Epithelial cell of prostate (primary cell): ENCODE measurements around the gene TLE7.

ENCODE experiments used
- DNase-seq: peaks from one replicate; pipeline ENCODE4 v3.0.0-alpha.2; 2011; ENCODE audit warnings: low read depth, low spot score
- H3K27ac ChIP-seq: fragments of 450-650 bp; 2 replicates; pipeline ENCODE4 v1.5.1; 2017; ENCODE audit warnings: mild to moderate bottlenecking

Gene TLE7

GRCh38 chr16:71453036-71453435, 11.2 kb upstream of the TLE7 start:
- H3K27ac ChIP-seq: no peak overlapping the region
- DNase-seq: no peak

- DNase-seq: no peak
- H3K27ac ChIP-seq: no peak overlapping the region
These were observed 7.2 kb upstream of the TLE7 start for GRCh38 chr16:71449020-71449419.

- no peak overlapping the region for H3K27ac ChIP-seq
- no peak for DNase-seq
These were observed 6.5 kb upstream of the TLE7 start for GRCh38 chr16:71448274-71448866.

- H3K27ac ChIP-seq: no peak overlapping the region
- no peak for DNase-seq
These were observed 1.9 kb upstream of the TLE7 start for GRCh38 chr16:71443714-71444113.

- no peak overlapping the region for H3K27ac ChIP-seq
- no peak for DNase-seq
These were observed 355 bp downstream of the TLE7 start for GRCh38 chr16:71441348-71442050.

GRCh38 chr16:71440669-71441347, 1.0 kb downstream of the TLE7 start:
- no peak for DNase-seq
- H3K27ac ChIP-seq: no peak overlapping the region

GRCh38 chr16:71439523-71439922, 2.3 kb downstream of the TLE7 start:
- no peak overlapping the region for H3K27ac ChIP-seq
- no peak for DNase-seq

- H3K27ac ChIP-seq: no peak overlapping the region
- no peak for DNase-seq
These were observed 5.4 kb downstream of the TLE7 start for GRCh38 chr16:71436473-71436872.

GRCh38 chr16:71432906-71433305, 8.9 kb downstream of the TLE7 start:
- DNase-seq: no peak
- no peak overlapping the region for H3K27ac ChIP-seq

GRCh38 chr16:71431991-71432390, 9.9 kb downstream of the TLE7 start:
- no peak overlapping the region for H3K27ac ChIP-seq
- DNase-seq: no peak

GRCh38 chr16:71431176-71431575, 10.7 kb downstream of the TLE7 start:
- H3K27ac ChIP-seq: no peak overlapping the region
- no peak for DNase-seq

GRCh38 chr16:71430744-71431143, 11.1 kb downstream of the TLE7 start:
- DNase-seq: no peak
- no peak overlapping the region for H3K27ac ChIP-seq

- DNase-seq: no peak
- H3K27ac ChIP-seq: no peak overlapping the region
These were observed 12.3 kb downstream of the TLE7 start for GRCh38 chr16:71429581-71429980.

GRCh38 chr16:71428883-71429282, 13.0 kb downstream of the TLE7 start:
- H3K27ac ChIP-seq: no peak overlapping the region
- DNase-seq: no peak

GRCh38 chr16:71428385-71428784, 13.5 kb downstream of the TLE7 start:
- DNase-seq: no peak

GRCh38 chr16:71426880-71427615, 14.8 kb downstream of the TLE7 start:
- H3K27ac ChIP-seq: peak overlapping the region; percentile 6
- DNase-seq: no peak

More at GRCh38 chr16:71428385-71428784, 13.5 kb downstream of the TLE7 start:
- no peak overlapping the region for H3K27ac ChIP-seq

GRCh38 chr16:71426069-71426879, 15.6 kb downstream of the TLE7 start:
- DNase-seq: peak; percentile 92
- peak overlapping the region; percentile 6 for H3K27ac ChIP-seq

- no peak overlapping the region for H3K27ac ChIP-seq
- DNase-seq: no peak
These were observed 16.1 kb downstream of the TLE7 start for GRCh38 chr16:71425746-71426068.

GRCh38 chr16:71424626-71425025, 17.2 kb downstream of the TLE7 start:
- no peak for DNase-seq

GRCh38 chr16:71423865-71424264, 18.0 kb downstream of the TLE7 start:
- no peak overlapping the region for H3K27ac ChIP-seq
- no peak for DNase-seq

More at GRCh38 chr16:71424626-71425025, 17.2 kb downstream of the TLE7 start:
- no peak overlapping the region for H3K27ac ChIP-seq
